H1 (cell line): ENCODE results near the gene NEDD4L. TPM values are rescaled to one million over a fixed set of nuclear protein-coding genes. Genes with fewer than 3 reads are reported as not detected.

Source experiments
- HDAC6 ChIP-seq: IDR thresholded peaks from one replicate; pipeline ENCODE4 v1.7.1; 2012; ENCODE audit warnings: low read depth, mild to moderate bottlenecking, inconsistent platforms, low read length, moderate library complexity
- JUND ChIP-seq: IDR thresholded peaks from 2 replicates; pipeline ENCODE4 v1.6.1; 2011; ENCODE audit warnings: mild to moderate bottlenecking, improper control_type of control experiment, low read length
- PHF8 ChIP-seq: fragments of 200-600 bp; sonication (generic); conservative IDR thresholded peaks from 2 replicates; pipeline ENCODE4 v1.7.1; 2012; ENCODE audit warnings: low read depth, mild to moderate bottlenecking, inconsistent platforms, low read length, moderate library complexity
- POLR2A ChIP-seq, 2 experiments: IDR thresholded peaks; 1 replicate in 1 of 2; 2 replicates in 1 of 2; pipeline ENCODE4 v1.6.1; 2011; ENCODE audit warnings: low read depth in 2 of 2, low read length in 2 of 2, mild to moderate bottlenecking in 2 of 2; ENCODE audit errors: control extremely low read depth in 1 of 2
- POLR2AphosphoS5 ChIP-seq: IDR thresholded peaks from 2 replicates; pipeline ENCODE4 v1.6.1; 2011; ENCODE audit warnings: low read depth, low read length
- RFX5 ChIP-seq: IDR thresholded peaks from 2 replicates; pipeline ENCODE4 v1.6.1; 2011; ENCODE audit warnings: low read depth, low read length, improper control_type of control experiment, borderline replicate concordance
- SIX5 ChIP-seq: IDR thresholded peaks from 2 replicates; pipeline ENCODE4 v1.6.1; 2011; ENCODE audit warnings: mild to moderate bottlenecking, low read depth, low read length
- SP4 ChIP-seq: IDR thresholded peaks from 2 replicates; pipeline ENCODE4 v1.6.1; 2012; ENCODE audit warnings: low read length, inconsistent platforms
- TBP ChIP-seq: IDR thresholded peaks from 2 replicates; pipeline ENCODE4 v1.6.1; 2011; ENCODE audit warnings: low read depth, low read length, improper control_type of control experiment
- polyA plus RNA-seq, 7 experiments: library from polyadenylated mRNA; depleted of rRNA in 3 of 7; stranded (reverse) in 5 of 7; unstranded in 2 of 7; fragments of >200 nt in 5 of 7; fragments of 200-250 nt in 2 of 7; gene quantifications; 1 replicate in 5 of 7; 2 replicates in 1 of 7; 4 replicates in 1 of 7; pipeline versions ENCODE4 v1.2.1 to v1.2.3, GENCODE V29; 2011 to 2013; ENCODE audit warnings: missing spikeins in 2 of 7, mixed read lengths in 2 of 7
- total RNA-seq: library from RNA; stranded (reverse); fragmentation: NEBNext Ultra II Directional; extraction: Animal tissue kit (Norgen Biotek cat#: 25700); gene quantifications from 2 replicates; pipeline ENCODE4 v1.2.1, GENCODE V29; 2021
- TF ChIP-seq, protein P1 (sequence below): fragments of 300-600 bp; sonication (generic); IDR thresholded peaks from 2 replicates; pipeline ENCODE4 v1.7.1; 2012; ENCODE audit warnings: low read length, moderate library complexity, mild to moderate bottlenecking, inconsistent platforms; ENCODE audit not compliant: insufficient replicate concordance
- TF ChIP-seq, protein P2 (sequence below), 3 experiments: IDR thresholded peaks; 1 replicate in 2 of 3; 2 replicates in 1 of 3; pipeline versions ENCODE4 v1.5.1 to v1.6.1; 2011; ENCODE audit warnings: low read length in 3 of 3, mild to moderate bottlenecking in 3 of 3, inconsistent platforms in 2 of 3, low read depth in 1 of 3, moderate library complexity in 1 of 3; ENCODE audit not compliant: insufficient read depth in 1 of 3; ENCODE audit errors: control extremely low read depth in 1 of 3

NEDD4L gene
- total and polyA plus RNA-seq, 2 of the 8 experiments (the other 6 are each of a cell fraction or from before 2014, with no cell fraction given) = 37.3 to 69.8 TPM

DNA sequence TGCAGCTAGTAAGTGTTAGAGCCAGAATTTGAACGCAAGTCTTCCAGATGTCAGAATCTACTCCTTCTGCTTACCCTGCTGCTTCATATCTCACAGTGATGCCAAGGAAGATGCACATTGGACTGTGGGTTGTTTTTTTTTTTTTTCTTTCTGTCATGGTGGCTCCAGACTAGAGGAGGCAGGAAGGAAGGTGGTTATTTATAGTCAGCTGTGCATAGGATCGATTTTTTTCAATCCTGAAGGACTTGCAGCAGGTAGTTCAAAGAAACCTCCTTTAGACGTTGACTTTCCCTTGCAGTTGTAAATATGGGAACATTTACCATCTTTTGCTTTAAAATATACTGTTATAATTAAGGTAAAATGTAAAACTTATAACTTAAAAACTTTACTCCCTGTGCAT lies 17.3 kb downstream of the NEDD4L start (continued):
- TF ChIP-seq, protein P1, sequence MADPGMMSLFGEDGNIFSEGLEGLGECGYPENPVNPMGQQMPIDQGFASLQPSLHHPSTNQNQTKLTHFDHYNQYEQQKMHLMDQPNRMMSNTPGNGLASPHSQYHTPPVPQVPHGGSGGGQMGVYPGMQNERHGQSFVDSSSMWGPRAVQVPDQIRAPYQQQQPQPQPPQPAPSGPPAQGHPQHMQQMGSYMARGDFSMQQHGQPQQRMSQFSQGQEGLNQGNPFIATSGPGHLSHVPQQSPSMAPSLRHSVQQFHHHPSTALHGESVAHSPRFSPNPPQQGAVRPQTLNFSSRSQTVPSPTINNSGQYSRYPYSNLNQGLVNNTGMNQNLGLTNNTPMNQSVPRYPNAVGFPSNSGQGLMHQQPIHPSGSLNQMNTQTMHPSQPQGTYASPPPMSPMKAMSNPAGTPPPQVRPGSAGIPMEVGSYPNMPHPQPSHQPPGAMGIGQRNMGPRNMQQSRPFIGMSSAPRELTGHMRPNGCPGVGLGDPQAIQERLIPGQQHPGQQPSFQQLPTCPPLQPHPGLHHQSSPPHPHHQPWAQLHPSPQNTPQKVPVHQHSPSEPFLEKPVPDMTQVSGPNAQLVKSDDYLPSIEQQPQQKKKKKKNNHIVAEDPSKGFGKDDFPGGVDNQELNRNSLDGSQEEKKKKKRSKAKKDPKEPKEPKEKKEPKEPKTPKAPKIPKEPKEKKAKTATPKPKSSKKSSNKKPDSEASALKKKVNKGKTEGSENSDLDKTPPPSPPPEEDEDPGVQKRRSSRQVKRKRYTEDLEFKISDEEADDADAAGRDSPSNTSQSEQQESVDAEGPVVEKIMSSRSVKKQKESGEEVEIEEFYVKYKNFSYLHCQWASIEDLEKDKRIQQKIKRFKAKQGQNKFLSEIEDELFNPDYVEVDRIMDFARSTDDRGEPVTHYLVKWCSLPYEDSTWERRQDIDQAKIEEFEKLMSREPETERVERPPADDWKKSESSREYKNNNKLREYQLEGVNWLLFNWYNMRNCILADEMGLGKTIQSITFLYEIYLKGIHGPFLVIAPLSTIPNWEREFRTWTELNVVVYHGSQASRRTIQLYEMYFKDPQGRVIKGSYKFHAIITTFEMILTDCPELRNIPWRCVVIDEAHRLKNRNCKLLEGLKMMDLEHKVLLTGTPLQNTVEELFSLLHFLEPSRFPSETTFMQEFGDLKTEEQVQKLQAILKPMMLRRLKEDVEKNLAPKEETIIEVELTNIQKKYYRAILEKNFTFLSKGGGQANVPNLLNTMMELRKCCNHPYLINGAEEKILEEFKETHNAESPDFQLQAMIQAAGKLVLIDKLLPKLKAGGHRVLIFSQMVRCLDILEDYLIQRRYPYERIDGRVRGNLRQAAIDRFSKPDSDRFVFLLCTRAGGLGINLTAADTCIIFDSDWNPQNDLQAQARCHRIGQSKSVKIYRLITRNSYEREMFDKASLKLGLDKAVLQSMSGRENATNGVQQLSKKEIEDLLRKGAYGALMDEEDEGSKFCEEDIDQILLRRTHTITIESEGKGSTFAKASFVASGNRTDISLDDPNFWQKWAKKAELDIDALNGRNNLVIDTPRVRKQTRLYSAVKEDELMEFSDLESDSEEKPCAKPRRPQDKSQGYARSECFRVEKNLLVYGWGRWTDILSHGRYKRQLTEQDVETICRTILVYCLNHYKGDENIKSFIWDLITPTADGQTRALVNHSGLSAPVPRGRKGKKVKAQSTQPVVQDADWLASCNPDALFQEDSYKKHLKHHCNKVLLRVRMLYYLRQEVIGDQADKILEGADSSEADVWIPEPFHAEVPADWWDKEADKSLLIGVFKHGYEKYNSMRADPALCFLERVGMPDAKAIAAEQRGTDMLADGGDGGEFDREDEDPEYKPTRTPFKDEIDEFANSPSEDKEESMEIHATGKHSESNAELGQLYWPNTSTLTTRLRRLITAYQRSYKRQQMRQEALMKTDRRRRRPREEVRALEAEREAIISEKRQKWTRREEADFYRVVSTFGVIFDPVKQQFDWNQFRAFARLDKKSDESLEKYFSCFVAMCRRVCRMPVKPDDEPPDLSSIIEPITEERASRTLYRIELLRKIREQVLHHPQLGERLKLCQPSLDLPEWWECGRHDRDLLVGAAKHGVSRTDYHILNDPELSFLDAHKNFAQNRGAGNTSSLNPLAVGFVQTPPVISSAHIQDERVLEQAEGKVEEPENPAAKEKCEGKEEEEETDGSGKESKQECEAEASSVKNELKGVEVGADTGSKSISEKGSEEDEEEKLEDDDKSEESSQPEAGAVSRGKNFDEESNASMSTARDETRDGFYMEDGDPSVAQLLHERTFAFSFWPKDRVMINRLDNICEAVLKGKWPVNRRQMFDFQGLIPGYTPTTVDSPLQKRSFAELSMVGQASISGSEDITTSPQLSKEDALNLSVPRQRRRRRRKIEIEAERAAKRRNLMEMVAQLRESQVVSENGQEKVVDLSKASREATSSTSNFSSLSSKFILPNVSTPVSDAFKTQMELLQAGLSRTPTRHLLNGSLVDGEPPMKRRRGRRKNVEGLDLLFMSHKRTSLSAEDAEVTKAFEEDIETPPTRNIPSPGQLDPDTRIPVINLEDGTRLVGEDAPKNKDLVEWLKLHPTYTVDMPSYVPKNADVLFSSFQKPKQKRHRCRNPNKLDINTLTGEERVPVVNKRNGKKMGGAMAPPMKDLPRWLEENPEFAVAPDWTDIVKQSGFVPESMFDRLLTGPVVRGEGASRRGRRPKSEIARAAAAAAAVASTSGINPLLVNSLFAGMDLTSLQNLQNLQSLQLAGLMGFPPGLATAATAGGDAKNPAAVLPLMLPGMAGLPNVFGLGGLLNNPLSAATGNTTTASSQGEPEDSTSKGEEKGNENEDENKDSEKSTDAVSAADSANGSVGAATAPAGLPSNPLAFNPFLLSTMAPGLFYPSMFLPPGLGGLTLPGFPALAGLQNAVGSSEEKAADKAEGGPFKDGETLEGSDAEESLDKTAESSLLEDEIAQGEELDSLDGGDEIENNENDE = no peak
- TF ChIP-seq TBP = no peak
- TF ChIP-seq SP4 = no peak
- TF ChIP-seq PHF8 = no peak
- no peak for TF ChIP-seq SIX5
- TF ChIP-seq HDAC6 = no peak
- no peak for TF ChIP-seq RFX5
- TF ChIP-seq, protein P2, sequence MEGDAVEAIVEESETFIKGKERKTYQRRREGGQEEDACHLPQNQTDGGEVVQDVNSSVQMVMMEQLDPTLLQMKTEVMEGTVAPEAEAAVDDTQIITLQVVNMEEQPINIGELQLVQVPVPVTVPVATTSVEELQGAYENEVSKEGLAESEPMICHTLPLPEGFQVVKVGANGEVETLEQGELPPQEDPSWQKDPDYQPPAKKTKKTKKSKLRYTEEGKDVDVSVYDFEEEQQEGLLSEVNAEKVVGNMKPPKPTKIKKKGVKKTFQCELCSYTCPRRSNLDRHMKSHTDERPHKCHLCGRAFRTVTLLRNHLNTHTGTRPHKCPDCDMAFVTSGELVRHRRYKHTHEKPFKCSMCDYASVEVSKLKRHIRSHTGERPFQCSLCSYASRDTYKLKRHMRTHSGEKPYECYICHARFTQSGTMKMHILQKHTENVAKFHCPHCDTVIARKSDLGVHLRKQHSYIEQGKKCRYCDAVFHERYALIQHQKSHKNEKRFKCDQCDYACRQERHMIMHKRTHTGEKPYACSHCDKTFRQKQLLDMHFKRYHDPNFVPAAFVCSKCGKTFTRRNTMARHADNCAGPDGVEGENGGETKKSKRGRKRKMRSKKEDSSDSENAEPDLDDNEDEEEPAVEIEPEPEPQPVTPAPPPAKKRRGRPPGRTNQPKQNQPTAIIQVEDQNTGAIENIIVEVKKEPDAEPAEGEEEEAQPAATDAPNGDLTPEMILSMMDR (IDR thresholded peaks at IDR 0.05; ENCODE audit: control extremely low read depth in 1 of 3, insufficient read depth in 1 of 3, low read depth in 1 of 3, low read length in 3 of 3) = no peak
- no peak for TF ChIP-seq POLR2A (IDR thresholded peaks at IDR 0.05; ENCODE audit: control extremely low read depth in 1 of 2, low read depth in 2 of 2, low read length in 2 of 2)
- no peak for TF ChIP-seq JUND
- TF ChIP-seq POLR2AphosphoS5 = no peak
